Activated CD4-positive, CD25-positive, alpha-beta regulatory T cell treated with anti-CD3 and anti-CD28 coated beads, Interleukin-2, amount 50 U/mL, for 16 hours (primary cell): ENCODE data around the gene SCN5A.
"Not testable (repeated sequence)": the region's sequence is repeated elsewhere in the genome, so short reads cannot be mapped to it uniquely, and the experiment has no call there.

Experiments used
- DNase-seq: peaks from one replicate; pipeline ENCODE4 v3.0.0-alpha.2; 2020; ENCODE audit warnings: low read depth, low spot score

Gene SCN5A

DNA sequence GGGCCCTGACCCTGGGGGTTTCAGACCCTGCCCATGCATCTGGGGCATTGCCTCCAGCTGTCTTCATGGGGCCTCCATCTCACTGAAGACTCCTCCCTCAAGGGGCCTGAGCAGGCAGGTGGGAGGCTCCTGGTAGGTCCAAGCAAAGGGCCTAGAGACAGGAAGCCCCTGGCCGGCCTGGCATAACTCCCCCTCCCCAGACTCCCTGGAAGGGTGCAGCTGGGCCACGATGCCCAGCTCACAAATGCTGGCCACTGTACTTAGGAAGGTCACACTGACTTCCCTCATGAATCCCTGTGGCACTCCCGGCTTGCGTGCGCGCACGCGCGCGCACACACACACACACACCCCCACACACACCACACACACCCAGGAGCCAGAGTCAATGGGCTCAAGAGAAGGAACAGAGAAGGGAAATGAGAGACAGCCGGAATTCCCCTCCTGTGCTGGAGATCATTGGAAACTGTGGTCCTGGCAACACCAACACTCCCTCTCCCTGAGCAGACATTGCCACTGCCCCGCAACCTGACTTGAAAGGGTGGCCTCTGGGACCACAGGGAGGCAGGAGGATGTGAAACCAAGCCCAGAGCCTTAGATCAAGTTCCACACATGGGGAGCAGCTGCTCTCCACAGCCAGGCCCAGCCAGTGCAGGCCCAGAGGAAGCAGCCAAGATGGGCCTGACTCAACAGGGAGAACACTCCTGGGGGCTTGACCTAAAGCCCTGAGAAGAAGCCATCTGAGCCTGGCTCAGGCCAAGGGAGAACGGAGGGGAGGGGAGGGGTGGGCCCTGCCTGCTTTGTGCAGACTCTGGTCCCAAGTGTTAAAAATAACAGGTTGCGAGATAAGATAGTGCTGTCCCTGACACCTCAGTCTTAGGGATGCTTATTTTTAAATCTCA is 69.7 kb downstream of the SCN5A start:
- no peak for DNase-seq

DNA sequence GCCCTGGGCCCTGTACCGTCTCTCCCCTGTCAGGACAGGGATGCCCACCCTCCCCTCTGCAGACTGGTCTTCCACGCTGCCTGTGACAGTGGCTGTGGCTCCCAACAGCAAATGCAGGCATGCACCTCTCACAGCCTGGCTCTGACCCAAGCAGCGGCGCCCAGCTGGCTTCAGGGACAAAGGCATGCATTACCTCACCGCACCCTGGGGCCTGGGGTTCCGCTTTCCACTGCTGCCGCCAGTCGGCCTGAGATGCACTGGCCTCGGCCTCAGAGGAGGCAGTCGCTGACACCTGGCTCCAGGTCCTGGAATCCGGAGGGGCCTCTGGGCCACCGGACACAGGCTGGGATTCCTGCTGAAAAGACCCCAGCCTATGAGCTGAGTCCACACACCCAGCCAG is 70.3 kb downstream of the SCN5A start:
- no peak for DNase-seq

DNA sequence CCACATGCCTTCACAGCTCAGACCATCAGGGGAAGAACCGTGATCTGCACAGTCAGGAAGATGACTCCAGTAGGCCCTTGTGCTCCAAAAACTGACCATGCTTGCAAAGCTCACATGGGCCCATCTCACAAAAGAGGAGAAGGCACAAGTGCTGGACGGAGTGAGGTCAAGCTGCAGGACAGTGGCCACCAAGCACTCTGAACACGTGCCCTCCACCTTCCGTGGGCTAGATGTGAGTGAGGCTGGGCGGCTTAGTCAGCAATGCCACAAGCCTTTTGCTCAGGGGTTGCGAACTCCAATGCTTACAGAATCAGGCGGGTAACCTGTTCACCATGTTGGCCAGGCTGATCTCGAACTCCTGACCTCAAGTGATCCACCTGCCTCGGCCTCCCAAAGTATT is 70.9 kb downstream of the SCN5A start:
- no peak for DNase-seq

DNA sequence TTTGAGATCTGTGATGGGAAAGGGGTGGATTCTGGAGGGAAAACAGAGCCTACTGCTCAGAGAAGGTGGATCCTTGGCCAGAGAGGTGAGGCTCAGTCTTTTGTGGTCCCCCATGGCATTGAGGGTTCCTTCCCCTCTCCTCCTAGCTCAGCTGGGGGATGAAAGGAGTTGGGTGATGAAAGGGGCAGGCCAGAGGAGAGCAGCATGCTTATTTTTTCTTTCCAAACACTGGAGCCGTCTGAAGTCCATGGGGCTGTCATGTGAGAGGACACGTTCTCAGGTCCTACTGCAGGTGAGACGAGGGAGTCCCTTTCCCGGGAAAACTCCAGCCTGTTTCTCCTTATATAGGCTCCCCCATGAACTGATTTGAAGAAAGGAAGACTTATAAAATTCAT is 71.4 kb downstream of the SCN5A start:
- no peak for DNase-seq

DNA sequence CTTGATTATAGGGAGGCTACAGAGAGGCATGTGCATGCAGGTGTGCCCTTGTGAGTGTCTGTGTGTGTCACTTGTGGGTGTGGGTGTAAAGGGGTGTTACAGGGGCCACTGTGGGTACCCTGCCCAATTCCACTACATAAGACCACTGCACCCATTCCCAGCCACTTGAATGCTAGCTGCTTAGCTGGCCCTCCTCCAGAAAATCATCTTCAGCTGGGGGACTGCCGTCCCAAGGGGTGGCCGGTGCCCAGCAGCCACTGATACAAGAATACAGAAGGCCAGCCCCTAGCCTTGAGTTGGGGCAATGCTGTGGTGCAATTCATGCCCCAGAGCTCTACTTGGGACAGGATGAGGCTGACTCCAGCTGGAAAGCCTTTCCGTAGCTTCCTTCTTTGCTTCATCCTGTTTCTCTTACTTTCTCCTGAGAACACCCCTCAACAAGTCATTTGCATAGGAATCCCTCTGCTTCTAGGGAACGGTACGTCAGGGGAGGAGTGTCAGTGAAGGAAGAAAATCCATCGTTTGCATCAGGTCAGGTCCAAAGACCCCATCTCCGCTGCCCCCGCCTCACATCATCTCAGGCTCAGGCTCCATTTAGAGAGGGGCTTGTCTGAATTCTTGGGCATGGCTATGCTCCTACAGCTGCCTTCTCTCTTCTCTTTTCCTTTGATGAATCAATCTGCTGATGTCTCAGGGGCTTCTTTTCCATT is 72.0 kb downstream of the SCN5A start:
- DNase-seq, result no peak

DNA sequence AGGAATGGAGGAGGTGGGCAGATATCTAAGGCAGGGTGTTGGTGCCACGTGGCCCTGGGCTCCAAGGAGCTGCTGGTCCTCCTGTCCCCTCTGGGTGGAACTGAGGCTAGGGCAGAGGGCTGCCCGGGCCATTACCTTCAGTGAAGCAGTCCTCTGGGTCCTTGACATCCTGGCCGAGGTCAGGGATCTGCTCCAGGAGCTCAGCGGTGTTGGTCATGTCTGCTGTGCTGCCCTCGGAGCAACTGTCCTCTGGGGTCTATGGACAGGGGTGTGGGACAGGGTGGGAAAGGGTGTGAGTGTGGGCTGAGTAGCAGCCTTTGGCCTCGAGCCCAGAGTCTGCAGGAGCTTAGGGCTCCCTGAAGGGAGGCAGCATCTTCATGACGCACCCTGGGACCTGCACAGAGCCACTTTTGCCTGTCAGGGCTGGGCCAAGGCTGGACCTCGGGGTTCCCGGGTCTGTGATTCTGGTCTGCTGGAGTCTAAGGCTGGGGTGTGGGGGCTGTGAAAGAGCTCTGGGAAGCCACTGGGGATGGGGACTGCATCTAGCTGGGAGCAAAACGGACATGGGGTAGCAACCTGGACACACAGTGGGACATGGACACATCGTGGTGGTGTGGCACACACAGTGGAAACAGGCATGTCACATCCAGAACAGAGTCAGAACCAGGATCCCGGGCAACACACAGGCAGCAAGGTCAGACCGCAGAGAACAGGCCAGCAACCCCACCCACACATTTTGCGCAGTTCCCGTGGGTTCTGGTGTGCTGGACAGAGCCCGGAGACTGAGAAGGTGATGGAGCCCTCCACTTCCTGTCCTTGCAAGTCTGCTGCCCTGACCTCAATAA is 72.7 kb downstream of the SCN5A start:
- DNase-seq, result no peak

DNA sequence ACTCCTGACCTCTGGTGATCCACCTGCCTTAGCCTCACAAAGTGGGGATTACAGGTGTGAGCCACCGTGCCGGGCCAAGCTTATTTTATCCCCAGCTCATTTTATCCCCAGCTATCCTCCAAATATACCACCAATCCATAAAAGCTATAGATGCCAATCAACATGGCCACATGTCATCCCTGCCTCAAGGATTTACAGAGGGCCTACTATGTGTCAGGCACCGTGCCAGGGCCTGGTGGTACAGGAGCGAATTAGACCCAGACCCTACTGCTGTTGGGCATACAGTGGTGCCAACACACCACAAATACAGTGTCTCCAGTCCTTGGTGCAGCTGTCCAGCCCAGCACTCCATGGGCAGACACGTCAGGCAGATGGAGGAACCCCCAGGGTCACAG is 73.4 kb downstream of the SCN5A start:
- no peak for DNase-seq

DNA sequence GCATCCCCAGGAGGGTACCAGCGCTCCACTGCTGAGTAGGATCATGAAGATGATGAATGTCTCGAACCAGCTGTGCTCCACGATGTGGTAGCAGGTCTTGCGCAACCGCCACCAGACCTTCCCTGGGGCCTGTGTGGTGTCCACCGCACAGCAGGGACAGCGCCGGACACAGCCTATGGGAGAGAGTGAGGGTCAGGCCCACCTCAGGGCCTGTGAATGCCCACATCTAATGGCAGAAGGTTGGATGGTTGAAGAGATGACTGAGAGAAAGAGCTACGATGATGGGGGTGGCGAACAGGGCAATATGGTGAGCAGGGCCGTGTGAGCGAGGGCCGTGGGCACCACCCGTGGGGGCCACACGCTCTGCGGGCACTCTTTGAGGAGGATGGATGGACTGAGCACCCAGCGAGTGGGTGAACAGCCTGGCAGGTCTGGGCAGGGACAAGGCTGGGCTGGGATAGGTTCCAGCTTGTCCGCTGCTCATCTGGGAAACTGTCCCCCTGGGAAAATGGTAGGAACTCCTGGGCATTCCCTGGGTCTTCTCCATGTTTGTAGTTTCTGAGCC is 74.1 kb downstream of the SCN5A start:
- DNase-seq, result no peak

DNA sequence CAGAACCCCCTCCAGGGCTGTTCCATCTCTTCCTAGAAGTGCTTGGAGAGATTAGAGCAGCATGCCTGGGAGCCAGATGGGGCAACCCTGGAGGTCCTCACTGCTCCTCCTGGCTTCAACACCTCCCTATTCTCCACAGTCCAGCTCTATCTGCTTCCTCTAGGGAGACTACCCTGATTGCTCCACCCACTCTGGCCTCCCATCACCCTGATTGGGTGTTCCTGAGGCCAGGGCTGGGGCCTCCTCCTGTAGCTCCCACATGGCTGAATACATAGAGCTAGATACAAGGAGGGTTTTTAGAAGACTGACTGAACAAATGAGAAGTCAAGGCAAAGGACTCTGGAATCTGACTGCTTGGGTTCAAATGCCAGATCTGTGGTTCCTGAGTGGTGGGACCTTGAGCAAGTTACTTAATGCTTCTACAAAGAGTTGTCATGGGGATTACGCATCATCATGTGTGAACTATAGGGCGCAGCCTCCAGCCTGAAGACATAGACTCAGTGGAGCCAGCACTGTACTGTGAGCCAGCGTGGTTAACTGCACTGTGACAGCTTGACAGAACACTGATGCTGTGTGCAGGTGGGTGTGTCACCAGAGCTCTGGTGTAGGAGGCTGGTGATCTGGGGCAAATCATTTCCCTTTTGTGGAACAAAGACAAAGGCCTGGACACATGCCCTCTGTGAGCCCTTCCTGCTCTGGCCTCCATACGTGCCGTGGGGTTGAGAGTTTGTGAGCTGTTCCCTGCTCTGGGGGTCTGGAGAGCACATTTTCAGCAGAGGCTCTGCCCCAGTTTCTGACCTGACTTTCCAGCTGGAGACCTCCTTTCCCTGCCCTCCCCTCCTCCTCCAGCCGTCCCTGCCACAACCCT is 74.8 kb downstream of the SCN5A start:
- DNase-seq, result no peak

DNA sequence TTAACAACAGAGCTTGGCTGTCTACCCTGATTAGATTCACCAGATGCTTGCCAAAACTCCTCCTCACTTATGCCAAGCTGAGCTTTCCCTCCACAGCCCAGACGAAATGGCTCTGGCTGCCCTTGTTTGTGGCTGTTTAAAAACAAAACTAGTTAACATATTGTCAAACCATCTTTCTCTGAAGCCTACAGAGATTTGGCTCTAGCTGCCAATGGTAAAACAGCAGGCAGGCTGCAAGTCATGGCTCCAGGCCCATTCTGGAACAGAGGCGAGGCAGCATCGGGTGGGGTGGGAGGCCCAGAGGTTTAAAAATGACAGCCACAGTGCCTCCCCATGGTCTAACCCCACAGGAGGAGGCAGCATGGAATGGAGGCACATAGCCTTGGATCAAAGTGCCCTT is 75.9 kb downstream of the SCN5A start:
- DNase-seq, result no peak

DNA sequence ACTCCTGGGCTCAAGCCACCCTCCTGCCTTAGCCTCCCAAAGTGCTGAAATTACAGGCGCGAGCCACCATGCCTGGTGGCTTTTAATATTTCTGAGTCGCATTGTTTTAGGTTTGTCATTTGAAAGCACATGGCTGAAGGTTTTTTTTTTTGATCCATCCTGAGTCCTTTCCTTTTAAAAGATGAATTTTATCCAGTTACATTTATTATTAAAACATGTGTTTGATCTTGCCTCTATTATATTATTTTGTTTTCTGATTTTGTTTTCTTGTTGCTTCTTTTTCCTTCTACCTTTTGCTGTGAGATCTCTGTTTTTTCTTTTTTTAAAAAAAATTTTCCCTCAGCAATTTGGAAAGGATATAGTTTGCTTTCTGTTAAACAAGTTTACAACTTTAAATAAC is 76.4 kb downstream of the SCN5A start:
- DNase-seq, result no peak

DNA sequence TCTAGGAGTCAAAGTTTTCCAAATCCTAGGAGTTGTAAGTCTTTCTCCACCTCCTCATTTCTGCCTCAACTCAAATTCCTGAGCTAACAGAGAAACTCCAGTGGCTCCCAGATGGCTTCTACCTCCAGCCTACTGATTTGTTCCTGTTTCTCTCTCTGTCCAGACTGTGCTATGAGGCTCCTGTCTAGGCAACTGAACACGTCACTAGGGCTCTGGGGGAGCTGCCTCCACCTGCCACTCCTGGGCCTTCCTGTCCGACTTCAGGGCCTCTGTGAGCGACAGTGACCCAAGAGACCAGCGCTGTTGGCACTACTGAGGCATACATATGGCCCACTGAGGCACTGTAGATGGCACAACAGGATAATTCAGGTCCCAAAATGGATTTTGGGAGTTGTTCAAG is 82.0 kb downstream of the SCN5A start:
- no peak for DNase-seq

DNA sequence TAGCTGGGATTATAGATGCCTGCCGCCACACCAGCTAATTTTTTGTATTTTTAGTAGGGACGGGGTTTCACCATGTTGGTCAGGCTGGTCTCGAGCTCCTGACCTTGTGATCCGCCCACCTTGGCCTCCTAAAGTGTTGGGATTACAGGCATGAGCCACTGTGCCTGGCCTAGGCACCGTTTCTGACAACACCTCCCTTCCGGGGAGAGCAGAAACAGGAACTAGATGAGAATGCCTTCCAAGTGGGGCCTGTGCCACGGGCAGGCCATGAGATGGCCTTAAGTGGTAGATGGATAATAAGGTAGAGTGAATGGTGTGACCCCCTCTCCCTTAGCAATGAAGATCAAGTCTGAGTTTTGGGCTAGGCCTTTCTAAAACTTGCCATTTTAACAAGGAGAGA is 82.7 kb downstream of the SCN5A start:
- not testable (repeated sequence) for DNase-seq

DNA sequence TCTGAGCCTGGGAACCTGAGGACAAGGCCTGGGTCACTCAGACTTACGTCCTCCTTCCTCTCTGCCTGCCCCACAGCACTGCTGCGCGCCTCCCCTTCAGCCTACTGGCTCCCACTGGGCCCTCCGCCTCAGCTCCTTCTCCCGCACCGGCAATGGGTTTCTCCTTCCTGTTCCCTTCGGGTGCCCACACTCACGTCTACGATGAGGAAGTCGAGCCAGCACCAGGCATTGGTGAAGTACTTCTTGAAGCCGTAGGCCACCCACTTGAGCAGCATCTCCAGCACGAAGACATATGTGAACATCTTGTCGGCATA is 83.3 kb downstream of the SCN5A start:
- no peak for DNase-seq

DNA sequence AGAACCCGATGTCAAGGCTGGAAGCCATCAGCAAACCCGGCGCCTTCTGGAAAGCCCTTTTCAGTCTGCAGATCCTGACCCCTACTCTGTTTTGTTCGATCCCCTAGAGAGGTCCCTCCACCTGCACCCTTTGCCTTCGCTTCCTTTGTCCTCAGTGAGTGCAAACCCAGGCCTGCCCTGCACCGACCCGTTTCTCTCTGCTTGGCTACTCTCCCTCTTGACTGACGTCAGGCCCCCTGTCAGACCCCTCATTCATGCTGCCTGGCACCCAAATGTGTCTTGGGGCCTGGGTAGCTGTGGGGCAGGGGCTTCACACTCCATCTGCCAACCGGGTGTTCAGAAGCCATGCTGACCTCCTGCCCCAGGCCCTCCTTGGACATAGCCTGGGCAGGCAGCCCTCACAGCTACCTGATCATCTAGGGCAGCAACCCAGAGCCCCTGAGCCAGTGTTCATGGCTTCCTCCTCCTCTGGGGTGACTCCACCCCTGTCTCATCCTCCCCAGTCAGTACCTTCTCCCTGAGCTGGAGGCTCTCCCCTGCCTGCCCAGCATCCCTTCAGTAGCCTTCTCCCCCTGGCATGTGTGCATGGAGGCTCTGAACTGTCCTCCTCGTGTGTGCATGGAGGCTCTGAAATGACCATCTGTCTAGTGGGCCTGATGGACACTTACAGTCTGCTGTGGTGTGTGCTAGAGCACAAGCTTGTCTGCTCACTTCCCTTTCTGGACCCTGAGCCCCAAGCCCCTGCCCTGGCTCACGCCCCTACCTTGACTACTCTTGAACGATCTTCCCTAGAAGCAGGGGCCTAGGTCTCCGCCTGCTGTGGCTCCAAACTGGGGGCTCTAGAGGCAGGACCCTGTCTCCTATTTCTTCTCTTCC is 83.9 kb downstream of the SCN5A start:
- DNase-seq, result no peak

DNA sequence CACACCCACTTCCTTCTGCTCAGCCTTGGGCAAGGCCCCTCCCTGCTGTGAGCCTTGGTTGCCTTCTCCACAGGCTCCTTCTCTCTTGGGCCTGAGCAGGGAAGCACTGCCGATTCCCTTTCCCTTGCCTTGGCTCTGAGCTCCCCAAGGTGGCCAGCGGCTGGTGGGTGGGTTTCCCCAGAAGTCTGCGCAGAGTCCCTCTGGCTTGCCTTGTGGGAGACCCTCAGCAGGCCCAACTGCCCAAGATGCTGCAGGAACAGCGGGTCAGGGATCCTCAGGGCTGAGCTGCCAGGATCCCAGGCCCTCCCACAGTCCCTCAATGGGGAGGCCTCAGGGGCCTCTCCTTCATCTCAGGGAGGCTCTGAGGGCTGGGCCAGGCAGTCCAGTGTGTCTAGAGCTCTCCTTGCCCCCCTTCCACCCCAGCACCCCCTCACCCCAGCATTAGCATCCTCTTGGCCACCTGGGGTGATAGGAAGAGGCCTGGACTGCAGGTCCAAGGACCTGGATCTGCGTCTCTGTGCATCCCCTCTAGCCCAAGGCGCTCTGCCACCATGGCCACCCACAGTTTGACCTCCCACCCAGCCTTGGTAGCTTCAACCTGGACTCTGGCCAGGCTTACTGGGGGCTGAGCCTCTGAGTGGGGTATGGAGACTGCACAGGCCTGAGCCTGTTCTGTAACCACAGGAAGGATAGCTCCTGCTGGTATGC is 84.7 kb downstream of the SCN5A start:
- no peak for DNase-seq

DNA sequence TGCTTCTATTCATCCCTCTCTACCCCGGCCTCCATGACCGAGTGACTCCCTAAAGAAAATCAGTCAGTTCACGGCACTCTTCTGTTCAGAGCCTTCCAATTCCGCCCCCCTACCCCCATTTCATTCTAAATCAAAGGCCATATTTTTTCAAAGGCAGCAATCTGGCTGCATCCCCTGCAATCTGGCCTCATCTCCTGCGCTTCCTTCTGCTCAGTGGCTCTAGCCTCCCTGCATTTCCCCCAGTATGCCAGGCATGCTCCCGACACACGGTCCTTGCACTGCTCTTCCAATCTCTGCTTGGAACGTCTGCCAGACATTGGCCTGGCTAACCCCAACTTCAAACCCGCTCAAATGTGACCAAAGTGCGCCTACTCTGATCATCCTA is 85.6 kb downstream of the SCN5A start:
- no peak for DNase-seq

DNA sequence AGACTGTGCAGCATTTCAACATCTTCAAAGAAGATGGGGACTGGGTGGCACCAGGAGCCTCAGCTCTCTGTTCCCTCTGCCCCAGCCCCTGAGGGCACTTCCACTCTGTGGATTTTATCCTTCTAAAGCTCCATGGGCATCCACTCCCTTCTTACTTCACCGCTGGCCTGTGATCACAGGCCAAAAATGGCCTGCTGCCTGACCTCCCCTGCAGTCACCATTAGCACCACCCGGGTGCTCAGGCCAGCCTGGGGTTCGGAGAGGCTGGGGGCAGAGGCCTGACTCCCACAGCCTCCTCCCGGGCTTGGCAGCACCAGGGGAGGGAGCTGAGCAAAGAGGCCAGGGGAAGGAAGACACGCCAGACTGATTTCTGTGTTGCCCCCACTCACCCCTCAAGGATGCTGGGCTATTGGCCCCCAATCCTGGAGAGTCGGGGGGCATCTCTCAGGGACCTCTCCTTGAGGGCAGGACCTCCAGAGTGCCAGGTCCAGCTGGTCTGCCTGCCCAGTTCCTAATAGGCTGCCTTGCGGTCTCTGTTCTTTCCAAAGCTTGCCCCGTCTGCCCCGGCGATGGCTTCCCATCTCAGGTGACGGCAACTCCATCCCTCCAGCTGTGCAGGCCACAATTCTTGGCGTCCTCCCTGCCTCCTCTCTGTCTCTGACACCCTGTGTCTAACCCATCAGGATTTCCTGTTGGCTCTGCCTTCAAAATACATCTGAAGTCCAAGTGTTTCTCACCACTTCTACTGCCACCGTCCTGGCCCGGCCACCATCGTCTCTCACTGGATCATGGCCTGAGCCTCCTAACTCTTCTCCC is 86.2 kb downstream of the SCN5A start:
- no peak for DNase-seq

DNA sequence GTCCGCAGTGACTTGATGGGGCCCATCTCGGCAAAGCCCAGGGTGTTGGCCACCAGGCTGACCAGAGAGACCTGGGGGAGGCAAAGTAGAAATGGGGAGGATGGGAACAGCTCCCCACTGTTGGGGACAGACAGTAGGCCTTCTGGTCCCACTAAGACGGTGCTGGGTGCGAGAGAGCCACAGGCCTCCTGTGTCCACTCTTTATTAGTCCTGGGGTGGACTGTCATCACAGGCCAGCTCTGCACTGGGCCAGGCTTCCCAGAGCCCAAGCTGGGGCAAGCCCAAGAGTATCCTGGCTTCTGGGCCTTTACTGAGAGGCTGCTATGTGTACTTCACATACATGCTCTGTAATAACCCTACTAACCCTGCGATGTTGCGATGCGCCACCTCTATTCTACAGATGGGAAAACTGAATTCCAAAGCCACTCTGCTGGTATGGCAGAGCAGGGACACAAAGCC is 87.0 kb downstream of the SCN5A start:
- no peak for DNase-seq
